Measurements from ENCODE around the gene MAT2B.

DNA sequence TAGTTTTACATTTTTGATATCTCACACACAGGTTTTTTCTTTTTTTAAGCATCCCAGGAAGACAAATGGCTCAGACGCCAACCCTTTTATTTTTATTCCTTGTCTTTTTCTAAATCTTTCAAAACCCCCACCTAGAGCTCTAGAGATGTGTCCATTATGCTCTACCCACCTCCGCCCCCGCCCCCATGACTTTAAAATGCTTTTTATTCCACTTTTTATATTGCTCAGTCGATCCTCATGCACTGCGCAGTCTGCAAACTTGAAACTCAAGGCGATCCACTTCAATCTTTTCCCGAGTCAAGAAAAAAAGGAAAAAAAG, 411 bp upstream of the MAT2B start:
- TF ChIP-seq, protein P1, sequence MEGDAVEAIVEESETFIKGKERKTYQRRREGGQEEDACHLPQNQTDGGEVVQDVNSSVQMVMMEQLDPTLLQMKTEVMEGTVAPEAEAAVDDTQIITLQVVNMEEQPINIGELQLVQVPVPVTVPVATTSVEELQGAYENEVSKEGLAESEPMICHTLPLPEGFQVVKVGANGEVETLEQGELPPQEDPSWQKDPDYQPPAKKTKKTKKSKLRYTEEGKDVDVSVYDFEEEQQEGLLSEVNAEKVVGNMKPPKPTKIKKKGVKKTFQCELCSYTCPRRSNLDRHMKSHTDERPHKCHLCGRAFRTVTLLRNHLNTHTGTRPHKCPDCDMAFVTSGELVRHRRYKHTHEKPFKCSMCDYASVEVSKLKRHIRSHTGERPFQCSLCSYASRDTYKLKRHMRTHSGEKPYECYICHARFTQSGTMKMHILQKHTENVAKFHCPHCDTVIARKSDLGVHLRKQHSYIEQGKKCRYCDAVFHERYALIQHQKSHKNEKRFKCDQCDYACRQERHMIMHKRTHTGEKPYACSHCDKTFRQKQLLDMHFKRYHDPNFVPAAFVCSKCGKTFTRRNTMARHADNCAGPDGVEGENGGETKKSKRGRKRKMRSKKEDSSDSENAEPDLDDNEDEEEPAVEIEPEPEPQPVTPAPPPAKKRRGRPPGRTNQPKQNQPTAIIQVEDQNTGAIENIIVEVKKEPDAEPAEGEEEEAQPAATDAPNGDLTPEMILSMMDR (IDR thresholded peaks at IDR 0.05): no peak
- TF ChIP-seq, protein P2, sequence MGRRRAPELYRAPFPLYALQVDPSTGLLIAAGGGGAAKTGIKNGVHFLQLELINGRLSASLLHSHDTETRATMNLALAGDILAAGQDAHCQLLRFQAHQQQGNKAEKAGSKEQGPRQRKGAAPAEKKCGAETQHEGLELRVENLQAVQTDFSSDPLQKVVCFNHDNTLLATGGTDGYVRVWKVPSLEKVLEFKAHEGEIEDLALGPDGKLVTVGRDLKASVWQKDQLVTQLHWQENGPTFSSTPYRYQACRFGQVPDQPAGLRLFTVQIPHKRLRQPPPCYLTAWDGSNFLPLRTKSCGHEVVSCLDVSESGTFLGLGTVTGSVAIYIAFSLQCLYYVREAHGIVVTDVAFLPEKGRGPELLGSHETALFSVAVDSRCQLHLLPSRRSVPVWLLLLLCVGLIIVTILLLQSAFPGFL (CRISPR knock-in tag; IDR thresholded peaks at IDR 0.05; ENCODE audit: borderline replicate concordance): no peak
- TF ChIP-seq, protein P3, sequence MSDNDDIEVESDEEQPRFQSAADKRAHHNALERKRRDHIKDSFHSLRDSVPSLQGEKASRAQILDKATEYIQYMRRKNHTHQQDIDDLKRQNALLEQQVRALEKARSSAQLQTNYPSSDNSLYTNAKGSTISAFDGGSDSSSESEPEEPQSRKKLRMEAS (CRISPR knock-in tag; IDR thresholded peaks at IDR 0.05): no peak
- TF ChIP-seq CREM (CRISPR knock-in tag; IDR thresholded peaks at IDR 0.05) (no peak), ZNF121 (CRISPR knock-in tag; IDR thresholded peaks at IDR 0.05) (no peak), JUN (CRISPR knock-in tag; IDR thresholded peaks at IDR 0.05) (no peak), NR1H2 (CRISPR knock-in tag; IDR thresholded peaks at IDR 0.05) (no peak), ZNF416 (CRISPR knock-in tag; IDR thresholded peaks at IDR 0.05) (no peak), TP53 (CRISPR knock-in tag; IDR thresholded peaks at IDR 0.05) (no peak), ESRRA (CRISPR knock-in tag; IDR thresholded peaks at IDR 0.05; ENCODE audit: borderline replicate concordance) (no peak), SMAD4 (CRISPR knock-in tag; IDR thresholded peaks at IDR 0.05) (no peak), SP1 (CRISPR knock-in tag; conservative IDR thresholded peaks at IDR 0.05) (no peak)
